Subcutaneous adipose tissue (tissue), 4 donors: ENCODE data around the gene TMEM131. TPM values are rescaled to one million over a fixed set of nuclear protein-coding genes. Genes with fewer than 3 reads are reported as not detected.

ENCODE experiments used
- CTCF ChIP-seq: fragments of 450-650 bp; IDR thresholded peaks from one replicate; pipeline ENCODE4 v1.5.1; 2016; ENCODE audit warnings: low read depth, mild to moderate bottlenecking, control low read depth, antibody characterized with exemption, moderate library complexity
- total RNA-seq, 4 donors: library from RNA; depleted of rRNA; stranded (reverse); fragments of >200 nt; gene quantifications; one replicate each; pipeline ENCODE4 v1.1.0, GENCODE V29; 2016

TMEM131 gene
- total RNA-seq, 4 donors from 2014 or later: 35.5 to 44.3 (median 39.7) TPM

- no peak for TF ChIP-seq CTCF
These were observed 90.5 kb downstream of the TMEM131 start for GRCh38 chr2:97905294-97905693.

- TF ChIP-seq CTCF: no peak
These were observed 93.9 kb downstream of the TMEM131 start for GRCh38 chr2:97901862-97902261.

- TF ChIP-seq CTCF: no peak
These were observed 94.9 kb downstream of the TMEM131 start for GRCh38 chr2:97900806-97901205.

GRCh38 chr2:97891611-97892010, 104.1 kb downstream of the TMEM131 start:
- no peak for TF ChIP-seq CTCF

GRCh38 chr2:97889156-97889555, 106.6 kb downstream of the TMEM131 start:
- no peak for TF ChIP-seq CTCF

- no peak for TF ChIP-seq CTCF
These were observed 109.9 kb downstream of the TMEM131 start for GRCh38 chr2:97885841-97886240.

- TF ChIP-seq CTCF: no peak
These were observed 115.4 kb downstream of the TMEM131 start for GRCh38 chr2:97880334-97880733.

- TF ChIP-seq CTCF: no peak
These were observed 116.9 kb downstream of the TMEM131 start for GRCh38 chr2:97878865-97879264.
